Natural killer cell (primary cell): ENCODE results near the gene DNAH11. TPM values are rescaled to one million over a fixed set of nuclear protein-coding genes. Genes with fewer than 3 reads are reported as not detected.

Experiments used
- ATAC-seq, 3 donors: fragments of 150-1000 bp in 2 of 3; fragments of 200-7000 bp in 1 of 3; cut with Tn5 transposase; 1 replicate in 1 of 3; 2 replicates in 2 of 3; pipeline ENCODE4 v1.10.0; 2021; ENCODE audit warnings: mild to moderate bottlenecking in 2 of 3, moderate library complexity in 2 of 3
- DNase-seq, 2 donors: peaks; one replicate each; pipeline versions ENCODE4 v3.0.0 to v3.0.0-alpha.2; 2013 to 2021; ENCODE audit warnings: mixed read lengths in 1 of 2
- H3K27ac ChIP-seq: one replicate; pipeline ENCODE4 v1.5.1; 2013; ENCODE audit warnings: mild to moderate bottlenecking, low read length
- H3K27me3 ChIP-seq: one replicate; pipeline ENCODE4 v1.6.1; 2013; ENCODE audit warnings: low read length; ENCODE audit not compliant: control insufficient read depth, insufficient read depth
- H3K36me3 ChIP-seq: one replicate; pipeline ENCODE4 v1.6.1; 2013; ENCODE audit warnings: low read length; ENCODE audit not compliant: control insufficient read depth, insufficient read depth
- H3K4me1 ChIP-seq: one replicate; pipeline ENCODE4 v1.6.1; 2013; ENCODE audit warnings: low read length; ENCODE audit not compliant: control insufficient read depth, insufficient read depth
- H3K4me3 ChIP-seq: one replicate; pipeline ENCODE4 v1.5.1; 2013; ENCODE audit warnings: low read length
- H3K9me3 ChIP-seq: one replicate; pipeline ENCODE4 v1.6.1; 2013; ENCODE audit warnings: low read length; ENCODE audit not compliant: control insufficient read depth, insufficient read depth
- H3K27ac Mint-ChIP-seq, 2 donors: one replicate each; pipeline ENCODE4 v1.8.0; 2022; ENCODE audit warnings: mild to moderate bottlenecking in 2 of 2, mixed read lengths in 2 of 2, moderate library complexity in 1 of 2
- H3K27me3 Mint-ChIP-seq, 2 donors: one replicate each; pipeline ENCODE4 v1.8.0; 2022; ENCODE audit warnings: low read depth in 2 of 2, mixed read lengths in 2 of 2
- H3K36me3 Mint-ChIP-seq: one replicate; pipeline ENCODE4 v1.8.0; 2022; ENCODE audit warnings: mixed read lengths
- H3K4me1 Mint-ChIP-seq, 2 donors: one replicate each; pipeline ENCODE4 v1.8.0; 2022; ENCODE audit warnings: mixed read lengths in 2 of 2
- H3K4me3 Mint-ChIP-seq: one replicate; pipeline ENCODE4 v1.8.0; 2022; ENCODE audit warnings: mild to moderate bottlenecking, moderate library complexity, mixed read lengths
- H3K9me3 Mint-ChIP-seq, 2 donors: one replicate each; pipeline ENCODE4 v1.8.0; 2022; ENCODE audit warnings: mixed read lengths in 2 of 2
- WGBS: methylation state at CpG from one replicate; pipeline ENCODE4 v1.1.7; 2013; ENCODE audit warnings: missing lambda C conversion rate; ENCODE audit not compliant: insufficient coverage; 5-methylcytosine and 5-hydroxymethylcytosine counted together
- intact Hi-C: fragments of 100-400 bp; cut with micrococcal nuclease; formaldehyde crosslinking; loops from one replicate; pipeline ENCODE4 v1.14.2; 2022
- total RNA-seq, 4 donors: library from RNA; stranded (reverse); fragments of 120-200 nt in 1 of 4; gene quantifications; one replicate each; pipeline versions ENCODE4 v1.2.3 to v1.2.4, GENCODE V29; 2013 to 2022
- TF ChIP-seq, protein P1 (sequence below): fragments of 200-600 bp; IDR thresholded peaks from one replicate; pipeline ENCODE4 v1.8.0; 2022; ENCODE audit warnings: antibody characterized with exemption

The DNAH11 gene
- total RNA-seq, 3 donors from 2014 or later (not counting 1 experiment from before 2014, with no cell fraction given) = 0.09 to 0.48 (median 0.39) TPM

DNA sequence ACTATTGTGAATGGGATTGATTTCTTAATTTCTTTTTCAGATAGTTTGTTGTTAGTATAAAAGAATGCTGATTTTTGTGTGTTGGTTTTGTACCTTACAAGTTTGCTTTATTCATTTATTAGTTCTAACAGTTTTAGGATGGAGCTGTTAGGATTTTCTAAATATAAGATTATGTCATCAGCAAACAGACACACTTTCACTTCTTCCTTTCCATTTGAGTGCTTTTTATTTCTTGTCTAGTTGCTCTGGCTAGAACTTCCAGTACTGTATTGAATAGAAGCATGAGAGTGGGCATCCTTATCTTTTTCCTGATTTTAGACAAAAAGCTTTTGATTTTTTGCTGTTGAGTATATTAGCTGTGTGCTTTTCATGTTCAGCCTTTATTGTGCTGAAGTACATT, 81.5 kb downstream of the DNAH11 start:
- Mint-ChIP-seq H3K36me3 (no peaks in the 10 kb centered on the region), H3K4me1 (no peaks in the 10 kb centered on the region), H3K9me3 (no peaks in the 10 kb centered on the region), H3K27me3 (peaks cover 3 to 9% of the 10 kb centered on the region in 2 donors), H3K27ac (no peak overlapping the region), H3K4me3 (no peak overlapping the region)
- Histone ChIP-seq H3K9me3 (no peaks in the 10 kb centered on the region), H3K4me1 (no peaks in the 10 kb centered on the region), H3K36me3 (no peaks in the 10 kb centered on the region), H3K4me3 (no peak overlapping the region), H3K27ac (no peak overlapping the region), H3K27me3 (no peaks in the 10 kb centered on the region)
- ATAC-seq = no peak
- TF ChIP-seq, protein P1, sequence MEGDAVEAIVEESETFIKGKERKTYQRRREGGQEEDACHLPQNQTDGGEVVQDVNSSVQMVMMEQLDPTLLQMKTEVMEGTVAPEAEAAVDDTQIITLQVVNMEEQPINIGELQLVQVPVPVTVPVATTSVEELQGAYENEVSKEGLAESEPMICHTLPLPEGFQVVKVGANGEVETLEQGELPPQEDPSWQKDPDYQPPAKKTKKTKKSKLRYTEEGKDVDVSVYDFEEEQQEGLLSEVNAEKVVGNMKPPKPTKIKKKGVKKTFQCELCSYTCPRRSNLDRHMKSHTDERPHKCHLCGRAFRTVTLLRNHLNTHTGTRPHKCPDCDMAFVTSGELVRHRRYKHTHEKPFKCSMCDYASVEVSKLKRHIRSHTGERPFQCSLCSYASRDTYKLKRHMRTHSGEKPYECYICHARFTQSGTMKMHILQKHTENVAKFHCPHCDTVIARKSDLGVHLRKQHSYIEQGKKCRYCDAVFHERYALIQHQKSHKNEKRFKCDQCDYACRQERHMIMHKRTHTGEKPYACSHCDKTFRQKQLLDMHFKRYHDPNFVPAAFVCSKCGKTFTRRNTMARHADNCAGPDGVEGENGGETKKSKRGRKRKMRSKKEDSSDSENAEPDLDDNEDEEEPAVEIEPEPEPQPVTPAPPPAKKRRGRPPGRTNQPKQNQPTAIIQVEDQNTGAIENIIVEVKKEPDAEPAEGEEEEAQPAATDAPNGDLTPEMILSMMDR = no peak
- no peak for DNase-seq
- intact Hi-C loops = no loop called here

DNA sequence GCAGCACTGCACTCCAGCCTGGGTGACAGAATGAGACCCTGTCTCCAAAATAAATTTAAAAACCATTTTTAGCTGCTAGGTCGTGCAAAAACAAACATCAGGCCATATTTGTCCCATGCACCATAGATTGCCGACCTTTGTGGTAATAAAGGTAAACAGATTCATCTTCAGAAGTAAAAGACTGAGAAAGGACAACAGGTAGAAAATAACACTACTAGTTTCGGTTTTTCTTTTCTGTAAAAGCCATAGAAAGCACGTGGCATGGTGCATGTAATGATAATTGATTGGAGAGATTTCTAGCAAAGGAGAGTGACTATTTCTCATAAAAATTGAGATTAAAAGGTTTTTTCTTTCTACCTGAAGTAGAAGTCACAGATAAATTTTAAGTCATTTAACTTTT, 93.9 kb downstream of the DNAH11 start:
- intact Hi-C loops = no loop called here
- H3K4me1 Mint-ChIP-seq = no peaks in the 10 kb centered on the region
- TF ChIP-seq, protein P1 = no peak
- no peak overlapping the region for H3K27ac Mint-ChIP-seq
- H3K4me3 ChIP-seq = no peak overlapping the region
- no peaks in the 10 kb centered on the region for H3K9me3 Mint-ChIP-seq
- DNase-seq (no peak), ATAC-seq (no peak)
- no peak overlapping the region for H3K27ac ChIP-seq
- no peaks in the 10 kb centered on the region for H3K4me1 ChIP-seq
- peaks cover 10 to 30% of the 10 kb centered on the region in 2 donors for H3K27me3 Mint-ChIP-seq
- H3K9me3 ChIP-seq = no peaks in the 10 kb centered on the region
- no peak overlapping the region for H3K4me3 Mint-ChIP-seq
- H3K27me3 ChIP-seq = no peaks in the 10 kb centered on the region
- 66% methylated on average over 4 of the region's 4 CpGs for whole genome bisulfite sequencing
- no peaks in the 10 kb centered on the region for H3K36me3 Mint-ChIP-seq
- no peaks in the 10 kb centered on the region for H3K36me3 ChIP-seq

DNA sequence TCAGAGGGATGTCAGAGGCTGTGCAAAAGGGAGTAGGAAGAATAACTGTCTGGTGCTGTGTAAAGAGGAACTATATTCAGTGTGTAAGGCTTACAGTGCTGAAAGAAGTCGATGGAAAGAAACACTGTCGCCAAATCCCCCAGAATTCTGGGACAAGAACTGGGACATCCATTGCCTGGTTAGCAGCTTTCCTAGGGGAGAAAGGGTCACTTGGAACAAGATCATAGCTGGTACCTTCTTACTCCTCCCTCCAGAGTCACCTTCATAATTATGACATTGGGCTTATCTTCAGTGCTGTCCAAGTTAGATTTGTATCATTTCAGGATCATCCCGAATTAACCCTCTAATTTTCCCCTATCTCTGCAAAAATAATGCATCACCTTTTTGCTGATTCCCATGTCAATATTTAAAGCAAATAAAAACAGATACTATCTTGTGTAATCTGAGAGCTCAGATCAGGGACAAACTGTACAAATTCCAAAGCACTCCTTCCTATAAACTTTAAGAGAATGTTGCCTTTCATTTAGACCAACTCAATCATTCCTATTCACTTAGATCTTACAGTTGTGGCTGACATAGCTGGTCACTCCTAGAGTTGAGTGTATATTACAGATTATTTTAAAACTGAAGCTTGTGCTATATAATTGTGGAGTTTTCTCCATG, 96.5 kb downstream of the DNAH11 start:
- H3K27ac Mint-ChIP-seq = no peak overlapping the region
- no peaks in the 10 kb centered on the region for H3K4me1 Mint-ChIP-seq
- no peaks in the 10 kb centered on the region for H3K36me3 ChIP-seq
- H3K4me1 ChIP-seq = no peaks in the 10 kb centered on the region
- DNase-seq (no peak), ATAC-seq (no peak)
- H3K27me3 Mint-ChIP-seq = peaks cover 14 to 50% of the 10 kb centered on the region in 2 donors
- WGBS = 83% methylated on average over 3 of the region's 3 CpGs
- no peak overlapping the region for H3K4me3 Mint-ChIP-seq
- TF ChIP-seq, protein P1 = no peak
- intact Hi-C loops = no loop called here
- peaks cover 2% of the 10 kb centered on the region for H3K27me3 ChIP-seq
- H3K36me3 Mint-ChIP-seq = no peaks in the 10 kb centered on the region
- no peak overlapping the region for H3K4me3 ChIP-seq
- no peak overlapping the region for H3K27ac ChIP-seq
- no peaks in the 10 kb centered on the region for H3K9me3 ChIP-seq
- H3K9me3 Mint-ChIP-seq = no peaks in the 10 kb centered on the region

DNA sequence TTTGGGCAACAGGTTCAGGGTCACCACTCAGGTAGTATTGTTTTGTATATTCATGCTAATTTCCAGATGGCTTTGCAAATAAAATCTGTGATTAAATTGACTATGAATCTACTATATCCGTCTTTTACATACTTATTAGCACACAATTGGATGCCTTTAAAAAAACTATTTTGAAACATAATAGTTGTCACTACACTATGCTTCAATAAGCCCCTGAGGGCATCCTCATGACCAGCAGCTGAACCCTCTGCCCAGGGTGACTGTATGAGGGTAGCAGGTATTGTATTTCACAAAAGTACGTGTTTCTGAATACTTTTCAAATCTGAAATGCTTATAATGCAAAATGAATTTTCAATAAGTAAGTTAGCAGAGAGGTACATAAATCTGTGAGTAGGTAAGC, 97.3 kb downstream of the DNAH11 start:
- Mint-ChIP-seq H3K9me3 (no peaks in the 10 kb centered on the region), H3K27me3 (peaks cover 16 to 57% of the 10 kb centered on the region in 2 donors), H3K4me1 (no peaks in the 10 kb centered on the region), H3K36me3 (no peaks in the 10 kb centered on the region), H3K4me3 (no peak overlapping the region), H3K27ac (no peak overlapping the region)
- no peaks in the 10 kb centered on the region for H3K36me3 ChIP-seq
- DNase-seq (no peak), ATAC-seq (no peak)
- H3K4me1 ChIP-seq = no peaks in the 10 kb centered on the region
- peaks cover 2% of the 10 kb centered on the region for H3K27me3 ChIP-seq
- no peaks in the 10 kb centered on the region for H3K9me3 ChIP-seq
- 92% methylated on average over 2 of the region's 2 CpGs for WGBS
- H3K4me3 ChIP-seq = no peak overlapping the region
- intact Hi-C loops = no loop called here
- TF ChIP-seq, protein P1 = no peak
- H3K27ac ChIP-seq = no peak overlapping the region
